HG02981 (cell line): ENCODE data around the gene SLPI.

Experiments
- ATAC-seq: cut with Tn5 transposase; IDR thresholded peaks from one replicate; pipeline ENCODE4 v1.9.1; 2021; ENCODE audit warnings: mild to moderate bottlenecking, moderate library complexity; ENCODE audit not compliant: unreplicated experiment

SLPI gene

DNA sequence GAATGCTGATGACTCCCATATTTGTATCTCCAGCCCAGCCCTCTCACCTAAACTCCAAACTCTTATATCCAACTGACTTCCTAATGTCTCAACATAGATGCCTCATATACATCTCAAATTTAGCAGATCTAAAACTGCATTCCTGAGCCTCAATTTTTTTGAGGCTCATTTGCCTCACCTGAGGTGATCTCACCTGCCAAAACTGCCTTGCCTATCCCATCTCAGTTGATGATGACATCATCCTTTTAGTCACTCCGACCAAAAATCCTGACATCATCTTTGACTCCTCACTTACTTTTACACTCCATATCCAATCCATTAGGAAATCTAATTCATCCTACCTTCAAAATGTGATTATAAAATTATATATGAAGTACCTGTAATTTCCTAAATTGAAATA lies 25.6 kb upstream of the SLPI start:
- no peak for ATAC-seq

DNA sequence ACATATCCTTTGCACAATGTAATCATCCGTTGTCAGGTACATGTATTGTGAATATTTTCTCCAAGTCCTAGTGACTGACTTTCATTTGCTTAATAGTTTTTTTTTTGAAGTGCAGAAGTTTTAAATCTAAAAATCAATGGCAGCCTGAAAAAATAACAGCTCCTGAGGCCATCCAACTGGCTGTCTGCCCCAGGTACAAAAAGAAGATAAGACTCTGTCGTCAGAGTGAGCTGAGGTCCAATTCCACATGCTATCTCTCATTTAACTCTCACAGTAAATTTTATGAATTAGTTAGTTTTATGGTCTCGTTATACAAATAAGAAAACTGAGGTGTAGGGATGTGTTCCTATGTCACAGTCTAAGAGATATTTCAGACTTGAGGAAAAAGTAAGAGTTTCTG lies 21.0 kb upstream of the SLPI start:
- no peak for ATAC-seq

DNA sequence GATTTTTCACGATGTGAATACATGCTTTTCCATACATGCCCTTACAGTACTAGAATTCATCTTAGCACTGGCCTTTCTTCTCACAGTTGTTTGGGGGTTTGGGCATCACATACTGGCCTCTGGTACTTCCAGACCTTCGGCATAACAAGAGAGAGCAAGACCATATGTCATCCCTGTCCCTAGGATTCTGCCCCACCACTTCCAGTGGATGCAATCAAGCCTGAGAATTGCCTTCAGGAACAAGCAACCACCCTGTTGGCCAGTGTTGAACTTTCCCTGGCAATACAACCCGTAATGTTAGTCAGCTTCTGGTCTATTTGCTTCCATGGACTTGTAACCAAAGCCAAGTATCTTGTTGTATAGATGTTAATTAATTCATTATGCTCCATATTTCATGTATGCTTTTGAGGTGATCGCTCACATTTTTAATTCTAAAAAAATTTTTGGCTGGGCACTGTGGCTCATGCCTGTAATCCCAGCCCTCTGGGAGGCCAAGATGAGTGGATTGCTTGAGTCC lies 15.4 kb upstream of the SLPI start:
- no peak for ATAC-seq

- ATAC-seq: no peak
These were observed 14.7 kb upstream of the SLPI start for GRCh38 chr20:45269056-45269455.

GRCh38 chr20:45268531-45268930 lies 14.2 kb upstream of the SLPI start:
- ATAC-seq: no peak

DNA sequence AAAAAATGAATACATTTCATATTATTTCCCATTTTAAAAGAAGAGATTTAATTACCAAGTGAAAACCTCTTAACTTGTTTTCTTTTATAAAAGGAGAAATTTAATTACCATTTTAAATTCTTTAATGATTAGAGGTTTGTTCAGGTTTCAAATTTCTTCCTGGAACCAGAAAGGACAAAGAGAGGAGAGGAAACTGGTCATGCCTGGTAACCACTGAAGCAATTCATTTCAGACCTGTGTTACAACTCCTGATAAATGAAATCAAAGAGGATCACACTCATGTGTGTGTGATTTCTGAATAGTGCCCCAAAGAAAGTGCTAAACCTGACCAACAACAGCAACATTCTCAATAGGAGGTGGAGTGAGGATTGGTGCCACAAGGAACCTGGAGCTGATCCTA lies 12.6 kb upstream of the SLPI start:
- no peak for ATAC-seq

DNA sequence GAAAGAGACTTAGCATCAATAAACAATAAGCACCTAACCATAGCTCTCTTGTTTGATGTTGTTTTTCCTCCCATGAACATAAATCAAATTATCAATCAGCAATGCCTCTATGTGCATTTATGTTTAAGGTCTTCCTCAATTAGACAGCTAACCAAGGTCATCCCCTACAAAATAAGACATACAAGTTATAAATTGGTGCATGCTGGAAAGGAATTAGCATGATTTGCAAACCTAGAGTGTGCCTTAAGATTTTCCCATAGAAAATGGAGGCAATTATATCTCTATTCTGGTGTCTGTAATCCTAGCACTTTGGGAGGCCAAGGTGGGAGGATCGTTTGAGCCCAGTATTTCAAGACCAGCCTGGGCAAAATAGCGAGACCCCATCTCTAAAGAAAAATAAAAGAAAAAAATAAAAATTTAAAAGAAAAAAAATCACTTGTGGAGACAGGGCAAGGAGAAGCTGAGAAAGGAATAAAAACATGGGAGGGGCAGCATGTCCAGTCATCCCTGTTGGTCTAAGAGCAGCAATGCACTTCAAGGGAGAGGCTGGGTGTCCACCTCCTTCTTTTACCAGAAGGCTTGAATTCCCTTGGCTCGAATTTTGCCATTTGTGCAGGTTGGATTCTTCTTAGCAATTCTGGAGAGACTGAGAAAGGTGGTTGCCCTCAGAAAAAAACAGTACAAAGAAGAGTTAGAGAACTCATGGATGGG lies 9.3 kb upstream of the SLPI start:
- no peak for ATAC-seq

- no peak for ATAC-seq
These were observed 4.3 kb upstream of the SLPI start for GRCh38 chr20:45258664-45259063.

DNA sequence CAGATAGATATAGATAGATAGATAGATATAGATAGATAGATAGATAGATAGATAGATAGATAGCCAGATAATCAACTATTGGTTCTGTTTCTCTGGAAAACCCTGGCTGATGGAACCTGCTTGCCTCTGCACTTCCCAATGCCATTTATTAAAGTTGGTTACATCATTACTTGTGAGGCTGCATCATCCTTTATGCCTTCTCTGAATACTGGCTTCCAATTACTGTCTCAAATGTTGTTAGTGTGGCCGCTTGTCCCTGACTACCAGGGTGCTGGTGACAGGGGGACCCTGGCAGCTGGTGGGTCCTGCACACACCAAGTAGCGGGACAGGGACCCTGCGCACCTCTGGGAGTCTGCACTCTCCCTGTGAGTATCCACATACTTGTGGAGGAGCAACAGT lies 3.9 kb upstream of the SLPI start:
- ATAC-seq: no peak

DNA sequence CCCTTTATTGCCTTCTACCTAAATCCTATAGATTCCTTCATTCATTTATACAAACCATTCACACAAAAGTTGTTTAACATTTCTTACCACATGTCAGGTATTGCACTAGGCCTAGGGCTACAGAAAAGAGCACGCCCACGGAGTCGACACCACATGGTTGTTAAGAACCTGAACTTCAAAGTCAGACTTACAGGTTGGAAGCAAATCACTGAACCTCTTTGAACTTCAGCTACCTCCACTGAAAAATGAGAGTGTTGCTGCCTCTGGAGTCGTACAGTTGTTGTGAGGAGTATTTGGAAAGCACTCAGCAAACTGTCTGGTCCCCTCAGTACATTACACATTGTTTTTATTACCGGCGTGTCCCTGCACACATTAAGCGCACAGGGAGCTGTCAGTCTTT lies 3.3 kb upstream of the SLPI start:
- no peak for ATAC-seq

GRCh38 chr20:45257161-45257560 lies 2.8 kb upstream of the SLPI start:
- ATAC-seq: no peak

DNA sequence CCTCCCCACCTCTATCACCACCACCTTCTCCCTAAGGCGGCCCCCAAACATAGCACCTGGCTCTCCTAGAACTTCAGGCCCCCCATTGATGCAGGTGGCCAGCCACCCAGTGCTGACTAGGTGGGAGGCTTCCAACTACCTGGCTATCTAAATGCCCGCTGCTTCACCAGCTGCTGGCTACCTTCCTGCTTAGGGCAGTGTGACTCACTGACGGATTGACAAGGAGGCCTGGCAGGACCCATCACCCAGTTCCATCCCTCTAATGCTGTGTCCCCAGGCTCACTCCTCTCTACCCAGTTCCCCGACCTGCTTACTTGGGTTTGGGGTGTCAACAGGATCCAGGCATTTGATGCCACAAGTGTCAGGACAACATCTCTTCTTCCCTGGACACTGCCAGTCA lies 1.1 kb downstream of the SLPI start:
- ATAC-seq: no peak

DNA sequence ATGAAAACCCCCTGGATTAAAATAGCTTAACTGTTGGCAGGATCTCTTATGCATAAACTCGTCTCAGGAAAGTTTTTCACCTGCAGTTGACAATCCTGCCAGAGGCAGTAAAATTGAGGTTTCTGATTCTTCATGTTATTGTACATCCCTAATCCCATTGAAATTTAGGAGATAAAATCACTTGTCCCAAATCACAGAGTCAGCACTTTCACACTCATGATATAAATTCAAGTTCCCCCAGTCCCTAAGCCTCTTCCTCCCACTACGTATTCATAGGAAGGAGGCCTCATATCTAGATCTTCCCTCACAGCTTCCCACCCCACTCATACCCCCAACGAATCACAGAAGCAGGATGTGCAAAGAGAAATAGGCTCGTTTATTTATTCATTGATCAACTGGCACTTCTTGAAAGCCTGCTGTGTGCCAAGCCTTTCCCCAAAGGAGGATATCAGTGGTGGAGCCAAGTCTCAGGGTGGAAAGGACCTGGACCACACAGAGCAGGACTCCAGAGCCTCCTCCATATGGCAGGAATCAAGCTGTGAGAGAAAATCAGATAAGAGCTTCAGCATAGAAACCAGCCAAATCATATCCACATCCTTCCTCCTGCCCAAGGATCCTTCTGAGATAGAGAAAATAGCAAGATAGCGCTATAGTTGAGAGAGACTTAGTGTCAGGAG lies 2.3 kb downstream of the SLPI start:
- no peak for ATAC-seq

GRCh38 chr20:45248609-45249008 lies 5.8 kb downstream of the SLPI start:
- ATAC-seq: no peak

DNA sequence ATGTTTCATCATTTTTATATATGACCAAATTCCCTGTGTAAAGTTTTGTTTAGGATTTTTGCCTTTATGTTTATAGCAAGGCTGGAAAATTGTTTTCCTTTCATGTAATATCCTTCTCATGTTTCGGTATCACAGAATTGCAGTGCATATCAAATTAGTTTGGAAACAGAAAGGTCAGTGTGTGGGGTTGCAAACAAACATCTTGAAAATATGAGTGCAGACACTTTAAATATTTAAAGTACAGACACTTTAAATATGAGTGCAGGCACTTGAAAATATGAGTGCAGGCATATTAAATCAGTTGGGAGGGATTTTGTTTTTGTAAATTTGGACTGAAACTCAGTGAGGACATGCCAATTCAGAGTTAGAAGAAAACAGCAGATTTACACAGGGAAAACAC lies 6.5 kb downstream of the SLPI start:
- no peak for ATAC-seq

GRCh38 chr20:45246109-45246508 lies 8.3 kb downstream of the SLPI start:
- ATAC-seq: no peak

GRCh38 chr20:45238139-45238538 lies 16.2 kb downstream of the SLPI start:
- ATAC-seq: no peak

- ATAC-seq: no peak
These were observed 18.4 kb downstream of the SLPI start for GRCh38 chr20:45235995-45236394.

DNA sequence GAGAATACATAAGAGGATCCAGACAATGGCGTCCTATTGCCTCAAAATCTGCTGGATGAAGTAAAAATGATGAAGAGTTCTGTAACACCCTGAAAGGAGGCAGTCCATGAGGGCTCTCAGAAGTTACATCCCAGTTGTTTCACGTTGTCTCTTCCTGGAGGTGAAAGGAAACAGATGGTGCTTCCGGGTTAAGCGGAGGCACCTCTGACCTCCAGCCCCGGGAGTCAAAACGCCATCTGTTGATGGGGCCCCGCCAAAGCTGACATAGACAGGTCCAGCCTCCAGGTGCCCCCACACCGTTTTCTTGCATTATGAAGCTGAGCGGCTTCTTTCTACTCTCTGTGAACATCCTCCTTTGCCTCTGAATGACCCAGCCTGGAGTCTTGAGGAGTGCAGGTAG lies 23.7 kb downstream of the SLPI start:
- ATAC-seq: no peak

DNA sequence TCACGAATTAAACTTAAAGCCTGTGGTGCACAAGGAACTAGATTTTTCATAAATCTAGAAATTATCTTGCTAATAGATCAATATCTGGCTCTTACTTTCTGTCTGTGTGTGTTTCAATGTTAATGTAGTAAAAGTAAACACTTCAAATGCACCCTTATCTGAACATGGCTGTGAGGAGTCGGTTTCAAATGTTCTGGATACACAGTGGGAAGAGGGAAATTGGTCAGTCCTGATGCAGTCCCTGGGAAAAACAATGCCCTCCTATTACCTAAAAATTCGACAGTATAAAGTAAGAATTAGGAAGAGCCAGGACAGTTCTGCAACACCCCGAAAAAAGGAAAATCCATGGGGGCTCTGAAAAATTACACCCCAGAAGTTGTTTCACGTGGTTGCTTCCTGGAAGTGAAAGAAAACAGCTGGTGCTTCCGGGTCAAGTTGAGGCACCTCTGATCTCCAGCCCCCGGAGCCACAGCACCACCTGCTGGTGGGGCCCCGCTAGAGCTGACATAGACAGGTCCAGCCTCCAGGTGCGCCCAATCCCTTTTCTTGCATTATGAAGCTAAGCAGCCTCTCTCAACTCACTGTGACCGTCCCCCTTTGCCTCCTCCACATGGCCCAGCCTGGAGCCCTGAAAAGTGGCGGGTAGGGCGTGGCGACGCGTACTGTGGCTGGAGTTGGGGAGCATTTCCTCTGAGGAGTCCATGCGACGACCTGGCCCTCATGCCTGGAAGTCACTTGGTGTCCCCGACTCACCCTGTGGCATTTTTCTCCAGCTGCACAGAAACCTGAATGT lies 24.9 kb downstream of the SLPI start:
- no peak for ATAC-seq

GRCh38 chr20:45226287-45226686 lies 28.1 kb downstream of the SLPI start:
- no peak for ATAC-seq

DNA sequence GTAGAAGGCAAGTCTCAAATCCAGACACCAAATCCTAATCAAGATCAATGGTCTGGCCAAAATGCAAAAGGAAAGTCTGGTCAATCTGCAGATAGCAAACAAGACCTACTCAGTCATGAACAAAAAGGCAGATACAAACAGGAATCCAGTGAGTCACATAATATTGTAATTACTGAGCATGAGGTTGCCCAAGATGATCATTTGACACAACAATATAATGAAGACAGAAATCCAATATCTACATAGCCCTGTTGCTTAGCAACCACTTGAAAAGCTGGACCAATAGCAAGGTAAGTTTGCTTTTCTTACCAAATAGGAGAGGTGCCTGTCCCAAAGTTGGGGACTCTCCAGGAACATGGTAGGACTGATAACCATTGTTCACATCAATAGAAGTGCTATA lies 31.2 kb downstream of the SLPI start:
- no peak for ATAC-seq
